WI38 (cell line): ENCODE measurements around the gene TRAF2.

Experiments
- H3K4me3 ChIP-seq: 2 replicates; pipeline ENCODE4 v1.5.1; 2011; ENCODE audit warnings: low read depth, mild to moderate bottlenecking, control low read depth, low read length
- CTCF ChIP-seq: IDR thresholded peaks from 2 replicates; pipeline ENCODE4 v1.5.1; 2012; ENCODE audit warnings: low read depth, mild to moderate bottlenecking, control low read depth, low read length

TRAF2 gene

GRCh38 chr9:136936645-136937170, 50.4 kb downstream of the TRAF2 start:
- H3K4me3 ChIP-seq: no peak overlapping the region
- TF ChIP-seq CTCF: no peak

- TF ChIP-seq CTCF: no peak
- H3K4me3 ChIP-seq: no peak overlapping the region
Measured at GRCh38 chr9:136937186-136938001, 51.1 kb downstream of the TRAF2 start.

GRCh38 chr9:136939431-136939995, 53.2 kb downstream of the TRAF2 start:
- no peak overlapping the region for H3K4me3 ChIP-seq

GRCh38 chr9:136939996-136940525, 53.7 kb downstream of the TRAF2 start:
- no peak for TF ChIP-seq CTCF
- no peak overlapping the region for H3K4me3 ChIP-seq

More at GRCh38 chr9:136939431-136939995, 53.2 kb downstream of the TRAF2 start:
- no peak for TF ChIP-seq CTCF

GRCh38 chr9:136940526-136941230, 54.4 kb downstream of the TRAF2 start:
- TF ChIP-seq CTCF: no peak

GRCh38 chr9:136941231-136942111, 55.2 kb downstream of the TRAF2 start:
- no peak overlapping the region for H3K4me3 ChIP-seq
- no peak for TF ChIP-seq CTCF

More at GRCh38 chr9:136940526-136941230, 54.4 kb downstream of the TRAF2 start:
- H3K4me3 ChIP-seq: no peak overlapping the region
